SKM-1 treated with dmso at 0.1 percent for 144 hours (cell line): ENCODE measurements around the gene PSMB11.
"Not testable (repeated sequence)": the region's sequence is repeated elsewhere in the genome, so short reads cannot be mapped to it uniquely, and the experiment has no call there.

Source experiments
- DNase-seq: peaks from one replicate; lab custom pipeline; 2025; ENCODE audit not compliant: unreplicated experiment; lab: John Stamatoyannopoulos, UW

The PSMB11 gene

DNA sequence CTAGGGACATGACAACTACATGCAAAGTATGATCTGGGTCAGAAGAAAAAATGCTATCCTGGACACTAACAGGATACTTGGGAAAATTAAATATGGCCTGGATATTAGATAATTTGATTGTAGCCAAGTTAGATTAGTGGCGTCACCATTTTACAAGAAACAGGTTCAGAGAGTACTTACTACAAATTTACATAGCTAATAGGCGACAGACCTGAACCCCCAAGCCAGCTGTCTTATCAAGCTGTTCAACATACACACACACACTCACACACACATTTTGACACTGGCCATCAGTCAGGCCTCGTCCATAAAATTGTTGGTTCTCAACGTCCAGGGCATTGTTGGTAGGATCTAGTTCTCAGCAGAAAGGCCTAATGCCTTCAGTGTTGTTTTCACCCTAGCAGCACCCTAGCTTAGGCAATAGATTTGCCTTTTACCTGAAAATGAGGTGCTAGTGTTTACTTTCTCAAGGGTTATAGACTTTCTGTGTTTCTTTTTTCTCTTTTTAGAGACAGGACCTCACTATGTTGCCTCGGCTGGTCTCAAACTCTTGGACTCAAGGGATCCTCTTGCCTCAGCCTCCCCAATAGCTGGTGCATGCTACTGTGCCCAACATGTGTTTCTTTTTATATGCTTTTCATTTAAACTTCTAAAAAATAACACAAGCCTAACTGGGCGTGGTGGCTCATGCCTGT, 28.8 kb upstream of the PSMB11 start:
- DNase-seq: no peak

DNA sequence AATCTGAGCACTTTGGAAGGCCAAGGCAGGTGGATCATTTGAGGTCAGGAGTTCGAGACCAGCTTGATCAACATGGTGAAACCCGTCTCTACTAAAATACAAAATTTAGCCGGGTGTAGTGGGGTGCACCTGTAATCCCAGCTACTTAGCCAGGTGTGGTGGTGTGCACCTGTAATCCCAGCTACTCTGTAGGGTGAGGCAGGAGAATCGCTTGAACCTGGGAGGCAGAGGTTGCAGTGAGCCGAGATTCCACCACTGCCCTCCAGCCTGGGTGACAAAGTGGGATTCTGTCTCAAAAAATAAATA, 28.3 kb upstream of the PSMB11 start:
- not testable (repeated sequence) for DNase-seq

- no peak for DNase-seq
Observed at GRCh38 chr14:23015618-23016017, 26.4 kb upstream of the PSMB11 start.

DNA sequence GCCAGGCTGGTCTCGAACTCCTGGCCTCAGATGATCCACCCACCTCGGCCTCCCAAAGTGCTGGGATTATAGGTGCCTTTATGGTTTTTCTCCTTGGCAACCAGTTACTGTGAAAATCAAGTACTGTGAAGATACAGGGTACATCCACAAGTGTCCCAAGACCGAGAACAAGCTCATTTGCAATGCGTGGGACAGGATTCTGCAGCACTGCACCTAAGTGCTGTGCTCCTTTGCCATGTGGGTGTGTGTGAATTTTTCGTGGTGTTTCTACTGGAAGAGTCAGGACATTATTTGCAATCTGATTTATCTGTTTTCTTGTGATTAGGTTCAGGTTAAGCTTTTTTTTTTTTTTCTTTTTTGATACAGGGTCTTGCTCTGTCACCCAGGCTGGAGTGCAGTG, 24.9 kb upstream of the PSMB11 start:
- DNase-seq: no peak

GRCh38 chr14:23018107-23018506, 23.9 kb upstream of the PSMB11 start:
- no peak for DNase-seq

- no peak for DNase-seq
Observed at GRCh38 chr14:23020143-23021128, 21.6 kb upstream of the PSMB11 start.

DNA sequence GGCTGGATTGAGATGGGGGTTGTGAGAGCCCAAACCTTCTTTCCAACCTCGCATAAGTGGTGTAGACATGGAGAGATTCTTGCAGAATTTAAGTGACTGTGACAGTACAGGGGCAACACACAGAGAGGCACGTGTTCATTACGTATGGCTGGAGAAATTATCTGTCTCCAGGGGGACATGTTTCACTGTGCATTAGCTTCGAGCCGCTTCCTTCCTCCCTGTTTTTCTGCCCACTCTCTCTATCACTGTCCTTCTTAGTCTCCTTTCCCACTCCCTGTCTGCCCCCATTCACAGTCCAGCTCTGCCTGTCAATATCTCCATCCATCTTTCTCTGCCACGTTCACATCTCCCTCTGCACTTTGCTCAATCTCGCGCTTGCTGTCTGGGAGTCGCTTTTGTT, 20.6 kb upstream of the PSMB11 start:
- no peak for DNase-seq

DNA sequence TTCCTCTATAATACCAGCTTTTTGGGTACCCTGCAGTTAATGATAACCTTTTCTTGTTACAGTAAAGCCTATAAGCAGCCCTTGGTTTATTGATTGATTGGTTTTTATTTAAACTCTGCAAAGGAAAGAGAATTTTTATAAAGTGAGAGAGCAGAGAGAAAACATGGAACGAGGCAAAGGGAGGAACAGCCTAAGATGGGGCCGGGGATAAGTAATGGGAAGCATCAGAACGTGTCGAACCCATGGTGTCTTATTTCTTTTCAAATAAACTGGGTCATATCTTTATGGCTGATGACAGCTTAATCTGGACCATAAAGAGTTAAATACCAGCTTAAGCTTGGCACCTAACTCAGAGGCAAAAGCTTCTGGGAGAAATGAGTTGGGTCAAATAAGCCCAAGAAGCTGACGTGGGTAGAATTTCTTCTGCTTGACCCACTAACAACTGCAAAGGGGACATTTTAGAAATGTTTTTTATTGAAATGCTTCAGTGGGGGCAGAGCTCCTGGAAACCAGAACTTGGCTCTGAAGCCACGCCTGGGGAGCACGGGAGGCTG, 20.0 kb upstream of the PSMB11 start:
- DNase-seq: no peak

DNA sequence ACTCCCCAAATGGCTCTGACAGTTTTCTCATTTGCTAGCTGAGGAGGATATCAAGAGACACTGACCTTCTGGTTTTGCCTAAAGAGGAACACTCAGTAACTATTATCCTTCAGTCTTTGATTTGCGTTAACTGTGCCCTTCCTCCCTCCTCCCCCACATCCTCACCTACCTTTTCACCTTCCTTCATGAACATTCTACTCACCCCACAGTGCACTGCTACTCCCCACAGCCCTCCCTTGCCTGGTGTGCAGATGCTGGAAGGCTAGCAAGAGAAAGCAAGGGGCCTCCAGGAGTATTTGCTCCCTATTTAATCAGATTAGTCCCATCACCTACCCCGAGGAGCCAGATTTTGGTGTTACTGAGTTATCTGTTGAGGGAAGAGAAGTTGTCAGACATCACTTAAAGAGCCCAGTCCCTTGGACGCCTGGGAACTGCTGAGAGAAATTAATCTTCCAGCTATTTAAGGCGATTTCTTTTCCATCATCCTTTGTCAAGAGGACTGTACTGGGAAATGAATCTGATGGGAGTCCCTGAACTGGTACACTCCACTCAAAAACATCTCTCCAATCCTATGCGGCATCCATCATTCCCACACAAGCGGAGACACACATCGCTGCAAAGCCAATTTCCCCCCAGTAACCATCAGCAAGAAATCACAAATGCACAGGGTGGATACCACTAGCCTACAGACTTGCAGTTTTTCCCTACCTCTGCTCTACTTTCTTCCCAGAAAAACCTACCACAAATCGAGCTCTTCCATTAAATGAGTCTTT, 18.8 kb upstream of the PSMB11 start:
- DNase-seq: no peak

DNA sequence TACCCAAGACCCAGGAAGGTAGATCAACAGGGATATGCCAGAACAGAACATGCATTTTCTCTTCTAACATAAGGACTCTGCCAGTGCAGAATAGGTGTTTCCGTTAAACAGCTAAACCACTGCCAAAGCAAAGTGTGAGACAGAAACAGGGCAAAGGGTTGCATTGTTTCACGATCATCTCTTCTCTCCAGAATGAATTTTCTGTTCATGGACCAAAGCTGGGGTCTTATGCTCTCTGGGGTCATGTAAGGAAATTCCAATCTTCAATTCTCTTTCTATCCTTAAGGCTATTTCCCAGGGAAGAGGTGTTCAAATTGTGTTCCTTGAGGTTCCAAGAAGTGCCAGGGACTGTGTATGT, 18.2 kb upstream of the PSMB11 start:
- no peak for DNase-seq

DNA sequence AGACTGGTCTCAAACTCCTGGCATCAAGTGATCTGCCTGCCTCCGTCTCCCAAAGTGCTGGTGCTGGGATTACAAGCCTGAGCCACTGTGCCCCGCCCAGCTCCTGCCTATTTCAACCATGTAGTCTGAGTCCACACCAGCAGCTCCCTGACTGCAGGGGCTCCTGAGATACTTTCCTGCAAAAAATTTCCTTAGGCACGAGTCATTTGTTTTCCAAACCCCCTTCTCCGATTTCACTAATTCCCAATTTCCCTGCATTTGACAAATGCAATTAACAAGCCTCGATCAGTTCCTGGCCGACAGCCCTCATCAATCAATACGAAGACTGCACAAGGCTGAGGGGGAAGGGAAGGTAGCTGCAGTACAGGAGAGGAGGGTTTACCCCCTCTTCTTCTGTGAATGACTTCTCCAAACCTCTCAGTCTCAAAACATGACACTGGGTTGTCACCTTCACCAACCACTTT, 17.4 kb upstream of the PSMB11 start:
- DNase-seq: no peak

DNA sequence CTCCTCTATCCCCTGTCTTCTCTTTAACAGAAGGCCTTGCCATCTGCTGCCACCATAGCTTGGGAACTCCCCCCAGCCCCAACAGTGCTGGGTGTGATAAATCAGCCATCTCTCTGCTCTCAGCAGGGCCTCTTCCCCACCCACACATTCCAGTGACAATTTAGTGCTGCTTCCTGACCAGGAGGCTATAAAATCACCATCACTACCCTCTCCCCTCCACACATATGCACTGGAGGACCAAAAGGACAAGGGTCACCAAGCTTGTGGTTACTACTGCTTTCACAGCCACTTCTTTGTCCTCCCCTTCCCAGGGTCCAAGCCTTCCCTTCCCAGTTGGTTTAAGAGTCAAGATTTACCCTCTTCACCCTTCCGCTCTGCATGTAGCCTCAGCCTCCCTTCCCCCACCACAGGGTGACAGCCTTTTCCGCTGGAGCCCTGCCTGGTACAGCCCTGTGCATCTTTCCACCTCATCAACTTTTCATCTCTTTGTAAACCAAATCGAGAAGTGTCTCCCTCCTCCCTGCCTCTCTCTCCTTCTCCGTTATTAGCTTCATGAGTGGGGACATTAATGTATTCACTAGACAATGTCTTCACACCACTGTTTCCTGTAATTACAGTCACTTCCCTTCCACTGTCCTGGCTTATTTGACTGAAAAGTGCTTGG, 16.7 kb upstream of the PSMB11 start:
- no peak for DNase-seq

DNA sequence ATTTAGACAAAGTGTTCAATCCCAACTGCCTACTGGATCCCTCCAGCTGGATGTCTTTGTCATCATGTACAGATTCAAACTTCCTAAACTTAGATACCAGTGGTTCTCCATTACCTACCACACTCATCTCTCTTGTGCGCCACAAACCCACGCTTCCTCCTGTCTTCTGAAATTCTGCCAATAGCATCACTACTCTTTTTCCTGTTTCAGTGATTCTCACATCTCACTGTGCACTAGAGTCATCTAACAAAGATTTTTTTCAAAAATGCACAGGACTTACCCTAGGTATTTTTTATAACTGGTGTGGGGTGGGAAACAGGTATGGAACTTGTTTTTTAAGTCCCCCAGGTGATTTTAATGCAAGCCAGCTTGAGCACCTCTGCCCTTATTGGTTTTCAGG, 13.2 kb upstream of the PSMB11 start:
- no peak for DNase-seq

DNA sequence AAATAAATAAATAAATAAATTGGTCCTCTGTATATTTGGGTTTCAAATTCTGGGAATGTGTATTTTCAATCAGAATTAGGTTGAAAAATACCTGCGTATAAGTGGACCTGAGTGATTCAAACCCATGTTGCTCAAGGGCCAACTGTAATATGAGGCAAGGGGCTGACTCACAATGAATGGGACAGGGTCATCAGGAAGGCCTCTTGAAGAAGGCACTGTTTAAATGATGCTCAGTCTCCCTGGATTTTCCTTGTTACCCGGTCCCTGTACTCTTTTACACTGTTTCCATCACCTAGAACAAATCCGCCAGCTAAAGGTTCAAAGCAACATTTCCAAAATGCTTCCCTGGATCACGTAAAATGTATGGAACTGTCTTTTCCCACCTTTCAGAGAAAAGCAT, 11.1 kb upstream of the PSMB11 start:
- no peak for DNase-seq

DNA sequence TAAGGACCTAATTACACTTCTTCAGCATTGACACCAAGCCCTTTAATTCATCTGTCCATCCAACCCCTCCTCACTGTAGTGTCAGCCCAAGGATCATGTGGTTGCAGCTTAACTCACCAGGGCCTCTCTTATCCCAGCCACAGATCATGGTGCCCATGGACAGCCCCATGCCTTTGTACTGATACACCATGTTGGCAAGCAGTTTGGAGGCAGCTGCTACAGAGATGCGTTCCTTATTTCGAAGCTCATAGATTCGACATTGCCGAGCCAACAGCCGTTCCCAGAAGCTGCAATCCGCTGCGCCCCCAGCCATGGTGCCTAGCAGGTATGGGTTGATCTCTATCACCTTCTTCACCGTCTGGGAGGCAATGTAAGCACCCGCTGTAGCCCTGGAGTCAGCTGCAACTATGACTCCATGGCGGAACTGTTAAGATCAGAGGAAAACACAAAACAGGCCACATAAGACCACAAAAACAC, 8.7 kb upstream of the PSMB11 start:
- no peak for DNase-seq

DNA sequence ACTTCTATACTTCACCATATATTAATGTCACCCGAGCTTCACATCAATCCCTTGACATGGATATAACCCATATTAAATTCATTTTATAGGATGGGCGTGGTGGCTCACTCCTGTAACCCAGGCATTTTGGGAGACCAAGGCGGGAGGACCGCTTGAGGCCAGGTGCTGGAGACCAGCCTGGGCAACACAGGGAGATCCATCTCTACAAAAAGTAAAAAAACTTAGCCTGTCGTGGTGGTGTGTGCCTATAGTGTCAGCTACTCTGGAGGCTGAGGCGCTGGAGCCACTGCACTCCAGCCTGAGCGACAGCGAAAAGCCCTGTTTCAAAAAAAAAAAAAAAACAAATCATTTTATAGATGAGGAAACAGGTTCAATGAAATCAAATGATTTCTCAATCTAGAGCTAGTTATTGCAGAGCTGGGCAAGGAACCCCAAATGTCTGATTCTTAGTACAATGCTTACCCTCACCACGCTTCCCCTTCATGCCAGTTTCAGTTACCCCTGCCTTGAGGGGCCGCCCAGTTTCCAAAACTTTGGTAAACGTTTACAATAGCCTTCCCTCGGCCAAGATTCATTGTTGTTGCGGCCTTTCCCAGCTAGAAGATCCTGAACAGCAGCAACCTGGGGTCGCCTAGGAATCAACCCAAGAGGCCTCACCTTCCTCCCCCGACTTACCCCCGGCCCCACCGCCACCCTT, 8.1 kb upstream of the PSMB11 start:
- no peak for DNase-seq

- DNase-seq: no peak
Observed at GRCh38 chr14:23034498-23035302, 7.3 kb upstream of the PSMB11 start, which contains the start of gene PSMB5. PSMB5 (minus strand) TSS chr14:23034900; CDS start chr14:23034881, 19 bp downstream.

DNA sequence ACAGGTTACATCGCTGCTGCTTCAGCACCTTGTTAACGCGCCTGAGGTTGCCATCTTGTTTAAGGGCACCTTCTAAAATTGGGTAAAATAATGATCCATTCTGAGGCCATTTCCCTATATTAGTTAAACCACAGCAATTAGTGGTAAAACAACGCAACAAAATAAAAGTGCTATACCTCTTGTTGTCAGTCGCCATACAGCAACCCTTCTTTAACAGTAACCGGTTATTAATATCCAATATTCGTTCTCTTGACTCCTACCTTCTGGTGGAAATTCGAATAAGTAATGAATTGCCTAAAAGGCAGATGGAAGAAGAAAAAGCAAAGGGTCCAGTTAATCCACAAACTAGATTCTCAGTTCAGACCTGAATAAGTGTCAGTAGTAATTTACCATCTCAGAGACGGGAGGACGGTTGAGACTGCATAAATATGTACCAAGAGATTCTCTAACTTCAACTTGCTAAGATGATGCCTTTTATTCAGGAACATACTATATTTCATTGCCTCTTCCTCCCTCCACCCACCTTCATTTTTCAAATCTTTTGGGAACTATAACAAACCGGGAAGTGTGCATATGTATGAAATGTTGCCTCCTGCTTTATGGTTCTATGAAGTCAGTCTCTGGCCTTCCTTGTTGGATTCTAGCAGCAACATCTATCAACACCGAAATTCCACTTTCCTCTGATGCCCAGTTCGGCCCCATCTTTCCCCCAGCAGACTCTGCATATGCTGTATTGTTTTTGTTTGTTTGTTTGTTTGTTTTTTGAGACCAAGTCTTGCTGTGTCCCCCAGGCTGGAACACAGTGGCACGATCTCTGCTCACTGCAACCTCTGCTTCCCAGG, 6.5 kb upstream of the PSMB11 start:
- no peak for DNase-seq
